WTC11 (cell line): ENCODE data around the gene TTC21A. TPM values are rescaled to one million over a fixed set of nuclear protein-coding genes. Genes with fewer than 3 reads are reported as not detected.

Source experiments
- ATAC-seq: fragments of 200-7000 bp; cut with Tn5 transposase; 2 replicates; pipeline ENCODE4 v1.10.0; 2021; ENCODE audit warnings: mild to moderate bottlenecking, moderate library complexity
- CTCF ChIA-PET: fragments of 300-600 bp; sonication (Branson Sonifier 250); formaldehyde crosslinking; loops from one replicate; lab custom pipeline; 2021; ENCODE audit warnings: antibody characterized with exemption; lab: Charles Lee
- POLR2A ChIA-PET: fragments of 350-600 bp; sonication (Branson Sonifier 250); formaldehyde crosslinking; loops from one replicate; lab custom pipeline; 2021; ENCODE audit warnings: antibody characterized with exemption; lab: Charles Lee
- DNase-seq: peaks from one replicate; pipeline ENCODE4 v3.0.0; 2021; ENCODE audit warnings: low spot score
- H3K27ac Mint-ChIP-seq: 2 replicates; pipeline ENCODE4 v1.8.0; 2021; ENCODE audit warnings: mixed read lengths
- H3K27me3 Mint-ChIP-seq: 2 replicates; pipeline ENCODE4 v1.8.0; 2021; ENCODE audit warnings: low read depth, mild to moderate bottlenecking, moderate library complexity, mixed read lengths
- H3K36me3 Mint-ChIP-seq: 2 replicates; pipeline ENCODE4 v1.8.0; 2021; ENCODE audit warnings: mixed read lengths
- H3K4me1 Mint-ChIP-seq: 2 replicates; pipeline ENCODE4 v1.8.0; 2022; ENCODE audit warnings: mixed read lengths
- H3K4me3 Mint-ChIP-seq: 2 replicates; pipeline ENCODE4 v1.8.0; 2021; ENCODE audit warnings: mild to moderate bottlenecking, moderate library complexity, mixed read lengths
- H3K9me3 Mint-ChIP-seq: 2 replicates; pipeline ENCODE4 v1.8.0; 2021; ENCODE audit warnings: mixed read lengths
- CREM ChIP-seq: sonication (generic); formaldehyde crosslinking; IDR thresholded peaks from 2 replicates; pipeline ENCODE4 v1.8.1; 2022; ENCODE audit warnings: mild to moderate bottlenecking, missing genetic modification reagents, moderate library complexity
- FOXJ3 ChIP-seq: sonication (generic); formaldehyde crosslinking; IDR thresholded peaks from 2 replicates; pipeline ENCODE4 v1.9.0; 2021; ENCODE audit warnings: missing genetic modification reagents, mild to moderate bottlenecking, borderline replicate concordance
- FOXP1 ChIP-seq: sonication (generic); formaldehyde crosslinking; IDR thresholded peaks from 2 replicates; pipeline ENCODE4 v1.8.0; 2022; ENCODE audit warnings: missing genetic modification reagents, mild to moderate bottlenecking, moderate library complexity, borderline replicate concordance
- GRHL2 ChIP-seq: fragments of 250-450 bp; sonication (Bioruptor Pico); IDR thresholded peaks from 2 replicates; pipeline ENCODE4 v1.8.0; 2022; ENCODE audit warnings: mild to moderate bottlenecking, moderate library complexity; ENCODE audit not compliant: insufficient replicate concordance, severe bottlenecking
- GTF2I ChIP-seq: fragments of 250-450 bp; sonication (Bioruptor Pico); conservative IDR thresholded peaks from 2 replicates; pipeline ENCODE4 v1.4.0; 2021; ENCODE audit warnings: mild to moderate bottlenecking
- HMGA2 ChIP-seq: fragments of 250-450 bp; sonication (Bioruptor Pico); IDR thresholded peaks from 2 replicates; pipeline ENCODE4 v1.4.0; 2021; ENCODE audit warnings: mild to moderate bottlenecking, moderate library complexity
- JAZF1 ChIP-seq: fragments of 250-450 bp; sonication (Bioruptor Pico); IDR thresholded peaks from 2 replicates; pipeline ENCODE4 v1.9.0; 2021; ENCODE audit warnings: moderate library complexity, mild to moderate bottlenecking, inconsistent platforms
- NFE2L1 ChIP-seq: sonication (generic); formaldehyde crosslinking; IDR thresholded peaks from 2 replicates; pipeline ENCODE4 v1.8.1; 2023; ENCODE audit warnings: missing genetic modification reagents
- NR2C2 ChIP-seq: sonication (generic); formaldehyde crosslinking; IDR thresholded peaks from 2 replicates; pipeline ENCODE4 v1.8.0; 2022; ENCODE audit warnings: mild to moderate bottlenecking, missing genetic modification reagents
- NR3C1 ChIP-seq: sonication (generic); formaldehyde crosslinking; conservative IDR thresholded peaks from 2 replicates; pipeline ENCODE4 v1.8.1; 2023; ENCODE audit warnings: low read depth, mild to moderate bottlenecking, missing genetic modification reagents
- OVOL2 ChIP-seq: fragments of 250-450 bp; sonication (Bioruptor Pico); IDR thresholded peaks from 2 replicates; pipeline ENCODE4 v1.9.0; 2021; ENCODE audit warnings: mild to moderate bottlenecking, borderline replicate concordance
- RELA ChIP-seq: sonication (generic); formaldehyde crosslinking; IDR thresholded peaks from 2 replicates; pipeline ENCODE4 v1.8.1; 2022; ENCODE audit warnings: missing genetic modification reagents, mild to moderate bottlenecking, borderline replicate concordance
- SMAD3 ChIP-seq: sonication (generic); formaldehyde crosslinking; IDR thresholded peaks from 2 replicates; pipeline ENCODE4 v1.8.0; 2022; ENCODE audit warnings: missing genetic modification reagents, mild to moderate bottlenecking, borderline replicate concordance
- TCF7 ChIP-seq: sonication (generic); formaldehyde crosslinking; IDR thresholded peaks from 2 replicates; pipeline ENCODE4 v1.8.0; 2022; ENCODE audit warnings: mild to moderate bottlenecking, low read depth, missing genetic modification reagents, moderate library complexity
- TP53 ChIP-seq: sonication (generic); formaldehyde crosslinking; IDR thresholded peaks from 2 replicates; pipeline ENCODE4 v1.8.1; 2023; ENCODE audit warnings: mild to moderate bottlenecking, missing genetic modification reagents
- ZNF138 ChIP-seq: sonication (generic); formaldehyde crosslinking; conservative IDR thresholded peaks from 2 replicates; pipeline ENCODE4 v1.8.1; 2022; ENCODE audit warnings: mild to moderate bottlenecking, moderate library complexity, missing genetic modification reagents
- ZNF232 ChIP-seq: sonication (generic); formaldehyde crosslinking; IDR thresholded peaks from 2 replicates; pipeline ENCODE4 v1.8.0; 2022; ENCODE audit warnings: mild to moderate bottlenecking, missing genetic modification reagents
- ZNF396 ChIP-seq: fragments of 250-450 bp; sonication (Bioruptor Pico); IDR thresholded peaks from 2 replicates; pipeline ENCODE4 v1.8.0; 2021; ENCODE audit warnings: mild to moderate bottlenecking, moderate library complexity, borderline replicate concordance
- ZNF416 ChIP-seq: fragments of 250-450 bp; sonication (Bioruptor Pico); IDR thresholded peaks from 2 replicates; pipeline ENCODE4 v1.9.0; 2021; ENCODE audit warnings: mild to moderate bottlenecking, inconsistent platforms
- ZNF671 ChIP-seq: fragments of 250-450 bp; sonication (Bioruptor Pico); IDR thresholded peaks from 2 replicates; pipeline ENCODE4 v1.8.0; 2021; ENCODE audit warnings: mild to moderate bottlenecking
- total RNA-seq: library from RNA; stranded (reverse); gene quantifications from 3 replicates; pipeline ENCODE4 v1.2.3, GENCODE V29; 2021
- TF ChIP-seq, protein P1 (sequence below): sonication (generic); formaldehyde crosslinking; IDR thresholded peaks from 2 replicates; pipeline ENCODE4 v1.8.1; 2023; ENCODE audit warnings: mild to moderate bottlenecking, moderate library complexity, missing genetic modification reagents
- TF ChIP-seq, protein P2 (sequence below): sonication (generic); formaldehyde crosslinking; IDR thresholded peaks from 2 replicates; pipeline ENCODE4 v1.8.1; 2022; ENCODE audit warnings: low read depth, missing genetic modification reagents, borderline replicate concordance
- TF ChIP-seq, protein P3 (sequence below): fragments of 250-450 bp; sonication (Bioruptor Pico); IDR thresholded peaks from 2 replicates; pipeline ENCODE4 v1.8.0; 2021; ENCODE audit warnings: mild to moderate bottlenecking
- TF ChIP-seq, protein P4 (sequence below): sonication (generic); formaldehyde crosslinking; IDR thresholded peaks from 2 replicates; pipeline ENCODE4 v1.8.1; 2022; ENCODE audit warnings: mild to moderate bottlenecking, missing genetic modification reagents, moderate library complexity, borderline replicate concordance
- TF ChIP-seq, protein P5 (sequence below): fragments of 250-450 bp; sonication (Bioruptor Pico); conservative IDR thresholded peaks from 2 replicates; pipeline ENCODE4 v1.9.0; 2021; ENCODE audit warnings: mild to moderate bottlenecking
- TF ChIP-seq, protein P6 (sequence below): sonication (generic); formaldehyde crosslinking; IDR thresholded peaks from 2 replicates; pipeline ENCODE4 v1.8.1; 2023; ENCODE audit warnings: mild to moderate bottlenecking, missing genetic modification reagents

TTC21A gene
- total RNA-seq, 1 experiment from 2014 or later, result 3.8 TPM

DNA sequence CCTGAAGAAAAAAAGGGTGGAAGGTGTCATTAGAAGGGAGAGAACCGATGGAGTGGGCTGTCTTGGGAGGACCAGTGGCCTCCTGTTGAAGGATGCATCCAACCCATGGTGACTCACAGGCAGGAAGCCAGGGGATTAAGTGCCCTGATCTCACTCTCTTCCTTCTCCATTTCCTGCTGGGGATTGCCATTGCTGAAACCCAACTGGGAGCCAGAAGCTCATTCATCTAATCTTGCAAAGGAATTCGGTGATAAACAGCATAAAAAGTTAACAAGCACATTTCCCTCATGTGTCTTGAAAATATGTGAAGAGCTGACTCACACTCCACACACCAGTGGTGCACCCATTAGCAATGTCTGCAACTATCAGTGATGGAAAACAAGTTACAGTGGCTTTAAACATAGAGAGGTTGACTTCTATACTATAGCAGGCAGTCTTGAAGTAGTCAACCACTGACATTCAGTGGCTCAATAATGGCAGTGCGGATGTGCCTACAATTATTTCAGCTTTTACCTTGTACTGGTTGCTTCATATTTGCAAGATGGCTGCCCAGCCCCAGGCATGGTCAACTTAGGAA, 58.7 kb downstream of the TTC21A start:
- ChIA-PET CTCF (interaction anchor here (1.0 to 1.8 kb wide), 3 partner anchors 12 to 122 kb away, joined by 3 to 5 read pairs (median 5); no protein-coding TSS in a partner anchor), POLR2A (interaction anchor here (0.6 to 1.0 kb wide), 2 partner anchors 12 to 368 kb away, joined by 3 to 5 read pairs; no protein-coding TSS in a partner anchor)
- ATAC-seq, result peak; percentile 20; the same call in 1 of the 2 replicates
- Mint-ChIP-seq H3K4me1 (peaks cover 17% of the 10 kb centered on the region), H3K9me3 (peaks cover 17% of the 10 kb centered on the region), H3K27me3 (peaks cover 5% of the 10 kb centered on the region; the same call in 1 of the 2 replicates), H3K36me3 (peaks cover 8% of the 10 kb centered on the region), H3K4me3 (no peak overlapping the region), H3K27ac (no peak overlapping the region)
- TF ChIP-seq FOXP1 (CRISPR knock-in tag) (no peak), TCF7 (CRISPR knock-in tag) (no peak), NR2C2 (CRISPR knock-in tag) (no peak), TP53 (CRISPR knock-in tag) (no peak), FOXJ3 (CRISPR knock-in tag) (no peak), GRHL2 (CRISPR knock-in tag) (no peak), JAZF1 (CRISPR knock-in tag) (no peak), HMGA2 (no peak), RELA (CRISPR knock-in tag) (no peak), CREM (CRISPR knock-in tag) (no peak), SMAD3 (no peak), ZNF232 (no peak)
- TF ChIP-seq, protein P1, sequence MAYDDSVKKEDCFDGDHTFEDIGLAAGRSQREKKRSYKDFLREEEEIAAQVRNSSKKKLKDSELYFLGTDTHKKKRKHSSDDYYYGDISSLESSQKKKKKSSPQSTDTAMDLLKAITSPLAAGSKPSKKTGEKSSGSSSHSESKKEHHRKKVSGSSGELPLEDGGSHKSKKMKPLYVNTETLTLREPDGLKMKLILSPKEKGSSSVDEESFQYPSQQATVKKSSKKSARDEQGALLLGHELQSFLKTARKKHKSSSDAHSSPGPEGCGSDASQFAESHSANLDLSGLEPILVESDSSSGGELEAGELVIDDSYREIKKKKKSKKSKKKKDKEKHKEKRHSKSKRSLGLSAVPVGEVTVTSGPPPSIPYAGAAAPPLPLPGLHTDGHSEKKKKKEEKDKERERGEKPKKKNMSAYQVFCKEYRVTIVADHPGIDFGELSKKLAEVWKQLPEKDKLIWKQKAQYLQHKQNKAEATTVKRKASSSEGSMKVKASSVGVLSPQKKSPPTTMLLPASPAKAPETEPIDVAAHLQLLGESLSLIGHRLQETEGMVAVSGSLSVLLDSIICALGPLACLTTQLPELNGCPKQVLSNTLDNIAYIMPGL (CRISPR knock-in tag), result no peak
- TF ChIP-seq, protein P2, sequence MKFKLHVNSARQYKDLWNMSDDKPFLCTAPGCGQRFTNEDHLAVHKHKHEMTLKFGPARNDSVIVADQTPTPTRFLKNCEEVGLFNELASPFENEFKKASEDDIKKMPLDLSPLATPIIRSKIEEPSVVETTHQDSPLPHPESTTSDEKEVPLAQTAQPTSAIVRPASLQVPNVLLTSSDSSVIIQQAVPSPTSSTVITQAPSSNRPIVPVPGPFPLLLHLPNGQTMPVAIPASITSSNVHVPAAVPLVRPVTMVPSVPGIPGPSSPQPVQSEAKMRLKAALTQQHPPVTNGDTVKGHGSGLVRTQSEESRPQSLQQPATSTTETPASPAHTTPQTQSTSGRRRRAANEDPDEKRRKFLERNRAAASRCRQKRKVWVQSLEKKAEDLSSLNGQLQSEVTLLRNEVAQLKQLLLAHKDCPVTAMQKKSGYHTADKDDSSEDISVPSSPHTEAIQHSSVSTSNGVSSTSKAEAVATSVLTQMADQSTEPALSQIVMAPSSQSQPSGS, result no peak
- no peak for DNase-seq

DNA sequence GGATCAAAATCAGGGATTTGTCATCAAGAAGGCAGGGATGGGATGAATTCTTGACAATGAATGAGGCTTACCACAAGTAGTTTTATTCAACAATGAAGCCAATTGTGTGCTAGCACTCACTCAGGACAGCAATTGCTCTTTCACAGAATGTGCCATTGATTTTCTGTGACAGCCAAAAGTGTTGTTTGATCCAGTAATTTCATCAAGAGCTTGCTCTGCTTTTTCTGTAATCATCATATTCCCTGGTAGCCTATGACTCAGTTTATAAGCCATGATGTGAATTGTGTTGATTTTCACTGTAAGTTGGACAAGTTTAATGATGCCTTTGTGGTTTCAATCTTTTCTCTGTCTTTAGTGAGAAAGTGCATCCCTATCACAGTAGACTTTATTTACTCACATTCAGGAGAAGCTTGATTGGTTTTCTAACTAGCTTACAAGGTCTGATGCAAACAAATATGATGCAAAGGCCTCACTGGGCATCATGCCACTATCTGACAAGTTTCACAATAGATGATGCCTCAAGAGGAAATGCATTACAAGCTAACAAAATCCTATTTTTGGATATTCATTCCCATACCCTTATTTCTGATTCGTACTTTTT, 59.6 kb downstream of the TTC21A start:
- no peak for DNase-seq
- ChIA-PET CTCF (interaction anchor here (1.8 to 2.2 kb wide), 2 partner anchors 41 to 125 kb away, joined by 5 to 6 read pairs; no protein-coding TSS in a partner anchor), POLR2A (no interaction called here)
- H3K36me3 Mint-ChIP-seq, result peaks cover 8% of the 10 kb centered on the region
- H3K27ac Mint-ChIP-seq, result no peak overlapping the region
- H3K4me1 Mint-ChIP-seq, result peaks cover 17% of the 10 kb centered on the region
- no peak overlapping the region for H3K4me3 Mint-ChIP-seq
- H3K9me3 Mint-ChIP-seq, result peaks cover 17% of the 10 kb centered on the region
- no peak for ATAC-seq
- peaks cover 12% of the 10 kb centered on the region for H3K27me3 Mint-ChIP-seq
- TF ChIP-seq ZNF416, result no peak
- TF ChIP-seq, protein P3, sequence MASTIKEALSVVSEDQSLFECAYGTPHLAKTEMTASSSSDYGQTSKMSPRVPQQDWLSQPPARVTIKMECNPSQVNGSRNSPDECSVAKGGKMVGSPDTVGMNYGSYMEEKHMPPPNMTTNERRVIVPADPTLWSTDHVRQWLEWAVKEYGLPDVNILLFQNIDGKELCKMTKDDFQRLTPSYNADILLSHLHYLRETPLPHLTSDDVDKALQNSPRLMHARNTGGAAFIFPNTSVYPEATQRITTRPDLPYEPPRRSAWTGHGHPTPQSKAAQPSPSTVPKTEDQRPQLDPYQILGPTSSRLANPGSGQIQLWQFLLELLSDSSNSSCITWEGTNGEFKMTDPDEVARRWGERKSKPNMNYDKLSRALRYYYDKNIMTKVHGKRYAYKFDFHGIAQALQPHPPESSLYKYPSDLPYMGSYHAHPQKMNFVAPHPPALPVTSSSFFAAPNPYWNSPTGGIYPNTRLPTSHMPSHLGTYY, result no peak
- TF ChIP-seq, protein P4, sequence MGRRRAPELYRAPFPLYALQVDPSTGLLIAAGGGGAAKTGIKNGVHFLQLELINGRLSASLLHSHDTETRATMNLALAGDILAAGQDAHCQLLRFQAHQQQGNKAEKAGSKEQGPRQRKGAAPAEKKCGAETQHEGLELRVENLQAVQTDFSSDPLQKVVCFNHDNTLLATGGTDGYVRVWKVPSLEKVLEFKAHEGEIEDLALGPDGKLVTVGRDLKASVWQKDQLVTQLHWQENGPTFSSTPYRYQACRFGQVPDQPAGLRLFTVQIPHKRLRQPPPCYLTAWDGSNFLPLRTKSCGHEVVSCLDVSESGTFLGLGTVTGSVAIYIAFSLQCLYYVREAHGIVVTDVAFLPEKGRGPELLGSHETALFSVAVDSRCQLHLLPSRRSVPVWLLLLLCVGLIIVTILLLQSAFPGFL (CRISPR knock-in tag), result no peak
- TF ChIP-seq OVOL2, result no peak
- TF ChIP-seq, protein P5, sequence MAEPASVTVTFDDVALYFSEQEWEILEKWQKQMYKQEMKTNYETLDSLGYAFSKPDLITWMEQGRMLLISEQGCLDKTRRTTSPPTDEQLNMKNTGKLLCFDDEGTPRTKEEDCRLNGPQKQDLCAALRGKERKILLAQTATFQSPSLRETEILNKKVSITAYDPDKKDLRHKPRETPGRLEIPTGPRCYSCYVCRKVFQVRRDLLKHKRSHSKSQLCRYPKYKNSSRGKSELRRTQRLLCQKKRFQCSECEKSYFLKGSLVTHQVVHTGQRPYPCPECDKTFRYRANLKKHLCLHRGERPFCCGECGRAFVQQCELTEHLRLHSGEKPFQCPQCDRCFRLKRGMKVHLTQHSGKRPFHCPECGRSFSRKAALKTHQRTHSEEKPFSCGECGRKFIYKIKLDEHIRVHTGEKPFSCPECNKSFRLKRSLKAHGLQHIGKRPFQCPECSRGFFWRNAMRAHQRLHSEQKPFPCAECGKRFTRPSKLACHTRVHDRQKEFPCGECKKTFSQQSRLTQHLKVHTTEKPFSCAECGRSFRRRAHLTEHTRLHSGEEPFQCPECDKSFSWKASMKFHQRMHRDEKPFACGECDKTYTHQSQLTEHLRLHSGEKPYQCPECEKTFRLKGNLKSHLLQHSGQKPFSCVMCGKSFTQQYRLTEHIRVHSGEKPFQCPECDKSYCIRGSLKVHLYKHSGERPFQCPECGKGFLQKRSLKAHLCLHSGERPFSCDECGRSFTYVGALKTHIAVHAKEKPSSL, result no peak
- no peak for TF ChIP-seq ZNF232
- no peak for TF ChIP-seq NR3C1 (CRISPR knock-in tag)
- TF ChIP-seq GTF2I (CRISPR knock-in tag), result no peak
- TF ChIP-seq ZNF671 (CRISPR knock-in tag), result no peak
- no peak for TF ChIP-seq NFE2L1
- no peak for TF ChIP-seq ZNF138
- no peak for TF ChIP-seq ZNF396 (CRISPR knock-in tag)
- TF ChIP-seq, protein P6, sequence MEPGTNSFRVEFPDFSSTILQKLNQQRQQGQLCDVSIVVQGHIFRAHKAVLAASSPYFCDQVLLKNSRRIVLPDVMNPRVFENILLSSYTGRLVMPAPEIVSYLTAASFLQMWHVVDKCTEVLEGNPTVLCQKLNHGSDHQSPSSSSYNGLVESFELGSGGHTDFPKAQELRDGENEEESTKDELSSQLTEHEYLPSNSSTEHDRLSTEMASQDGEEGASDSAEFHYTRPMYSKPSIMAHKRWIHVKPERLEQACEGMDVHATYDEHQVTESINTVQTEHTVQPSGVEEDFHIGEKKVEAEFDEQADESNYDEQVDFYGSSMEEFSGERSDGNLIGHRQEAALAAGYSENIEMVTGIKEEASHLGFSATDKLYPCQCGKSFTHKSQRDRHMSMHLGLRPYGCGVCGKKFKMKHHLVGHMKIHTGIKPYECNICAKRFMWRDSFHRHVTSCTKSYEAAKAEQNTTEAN, result no peak
- TF ChIP-seq FOXJ3 (CRISPR knock-in tag), result no peak
- no peak for TF ChIP-seq NR2C2 (CRISPR knock-in tag)
